Endometrial microvascular endothelial cells (primary cell): ENCODE data around the gene ABCA1. TPM values are rescaled to one million over a fixed set of nuclear protein-coding genes. Genes with fewer than 3 reads are reported as not detected.
"Not testable (repeated sequence)": the region's sequence is repeated elsewhere in the genome, so short reads cannot be mapped to it uniquely, and the experiment has no call there.

ENCODE experiments used
- in situ Hi-C: cut with HindIII; loops from 2 replicates; pipeline ENCODE4 v1.10.0; 2017; ENCODE audit warnings: low sequenced_read_pairs, low pct_unique_long_range_greater_than_20kb; ENCODE audit errors: inconsistent ontology term
- total RNA-seq: library from RNA; depleted of rRNA; stranded (reverse); fragments of >200 nt; gene quantifications from one replicate; pipeline ENCODE4 v1.2.3, GENCODE V29; 2015; ENCODE audit errors: inconsistent ontology term

ABCA1 gene
- total RNA-seq, 1 donor from 2014 or later = 1.3 TPM

GRCh38 chr9:104856413-104856941 is 71.5 kb downstream of the ABCA1 start:
- in situ Hi-C loops = no loop called here

DNA sequence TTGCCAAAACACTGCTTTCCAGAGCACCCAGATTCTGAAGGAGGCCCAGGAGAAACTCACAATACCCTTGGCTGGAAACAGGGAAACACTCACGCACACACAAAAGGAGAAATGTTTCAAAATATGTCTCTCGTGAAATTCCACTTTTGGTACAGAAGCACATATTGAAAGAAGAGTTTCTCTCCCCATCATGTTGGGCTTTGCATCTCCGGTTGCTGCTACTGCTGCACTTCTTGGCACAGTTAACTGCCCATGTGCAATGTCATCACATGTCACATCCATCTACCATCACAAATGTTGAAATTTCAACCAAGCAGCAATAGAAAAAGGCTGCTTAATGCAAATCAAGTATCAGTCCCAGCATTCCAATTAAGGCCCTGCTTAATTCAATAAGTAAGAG is 72.1 kb downstream of the ABCA1 start:
- in situ Hi-C loops = no loop called here

DNA sequence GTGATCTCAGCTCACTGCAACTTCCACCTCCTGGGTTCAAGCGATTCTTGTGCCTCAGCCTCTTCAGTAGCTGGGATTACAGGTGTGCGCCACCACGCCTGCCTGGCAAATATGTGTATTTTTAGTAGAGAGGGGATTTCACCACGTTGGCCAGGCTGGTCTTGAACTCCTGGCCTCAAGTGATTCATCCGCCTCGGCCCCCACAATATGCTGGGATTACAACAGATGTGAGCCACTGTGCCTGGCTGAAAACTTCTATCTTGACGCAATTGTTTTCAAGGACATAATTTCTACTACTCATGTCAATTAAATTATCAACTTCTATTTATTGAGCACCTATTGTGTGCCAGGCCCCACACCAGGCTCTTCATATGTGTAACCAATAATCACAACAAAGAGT is 72.7 kb downstream of the ABCA1 start:
- in situ Hi-C loops = not testable (repeated sequence)

DNA sequence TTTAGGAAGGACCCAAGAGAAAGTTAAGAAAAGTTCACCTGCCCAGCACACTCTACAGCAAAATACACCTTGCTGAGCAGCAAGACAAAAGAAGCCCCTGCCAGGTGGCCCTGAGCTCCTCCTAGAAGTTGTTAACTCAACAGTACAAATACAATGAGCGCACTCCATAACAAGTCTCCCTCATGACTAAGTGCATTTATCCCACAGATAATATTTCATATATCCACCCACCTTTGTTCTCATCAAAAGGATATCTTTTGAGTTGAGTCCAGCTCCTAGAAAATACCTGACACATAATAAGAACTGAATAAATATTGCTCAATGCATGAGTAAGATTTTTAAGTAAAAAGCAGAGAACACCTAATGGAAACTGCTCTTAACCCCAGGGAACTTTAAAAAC is 73.3 kb downstream of the ABCA1 start:
- in situ Hi-C loops = no loop called here

- in situ Hi-C loops = no loop called here
Measured at GRCh38 chr9:104853683-104854082, 74.3 kb downstream of the ABCA1 start.

- in situ Hi-C loops = no loop called here
Measured at GRCh38 chr9:104853159-104853558, 74.8 kb downstream of the ABCA1 start.

DNA sequence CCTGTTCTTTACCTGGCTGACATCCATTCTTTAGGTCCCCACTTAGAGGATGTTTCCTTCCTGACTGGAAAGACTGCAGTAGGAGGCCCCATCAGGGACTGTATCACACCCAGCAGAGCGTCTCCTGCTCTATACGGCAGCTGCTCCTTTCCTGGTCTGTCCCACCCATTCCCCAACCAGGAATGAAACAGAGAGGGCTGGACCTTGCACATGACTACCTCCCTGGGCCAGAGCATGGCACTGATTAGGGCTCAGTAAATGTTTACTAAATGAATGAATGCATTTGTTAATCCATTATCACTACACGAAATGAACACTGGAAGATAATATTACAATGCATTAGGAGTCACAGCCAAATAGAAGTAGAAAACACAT is 76.4 kb downstream of the ABCA1 start:
- in situ Hi-C loops = no loop called here

GRCh38 chr9:104850786-104851545 is 77.0 kb downstream of the ABCA1 start:
- in situ Hi-C loops = no loop called here

- in situ Hi-C loops = no loop called here
Measured at GRCh38 chr9:104849023-104849422, 78.9 kb downstream of the ABCA1 start.

GRCh38 chr9:104844710-104845109 is 83.2 kb downstream of the ABCA1 start:
- in situ Hi-C loops = no loop called here

GRCh38 chr9:104843644-104844240 is 84.2 kb downstream of the ABCA1 start:
- in situ Hi-C loops = no loop called here

DNA sequence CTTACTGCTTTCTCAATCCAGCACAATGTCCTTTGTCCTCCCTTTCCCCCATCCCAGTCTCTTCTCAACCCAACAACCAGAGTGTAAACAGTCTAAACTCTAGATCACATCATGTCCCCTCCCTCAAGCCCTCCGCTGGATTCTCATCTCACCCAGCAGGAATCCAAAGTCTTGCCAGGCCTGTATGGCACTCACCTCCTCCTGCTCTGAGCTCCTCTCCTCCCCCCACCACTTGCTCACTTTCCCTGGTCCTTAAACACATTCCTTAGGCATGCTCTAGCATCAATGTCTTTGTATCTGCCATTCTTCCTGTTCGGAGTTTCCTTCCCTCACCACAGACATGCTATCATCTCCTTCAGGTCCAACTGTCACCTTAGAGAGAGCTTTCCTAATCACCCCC is 85.3 kb downstream of the ABCA1 start:
- in situ Hi-C loops = no loop called here

GRCh38 chr9:104841601-104842141 is 86.3 kb downstream of the ABCA1 start:
- in situ Hi-C loops = no loop called here

- in situ Hi-C loops = no loop called here
Measured at GRCh38 chr9:104838958-104839357, 89.0 kb downstream of the ABCA1 start.

GRCh38 chr9:104836767-104837166 is 91.2 kb downstream of the ABCA1 start:
- in situ Hi-C loops = no loop called here

DNA sequence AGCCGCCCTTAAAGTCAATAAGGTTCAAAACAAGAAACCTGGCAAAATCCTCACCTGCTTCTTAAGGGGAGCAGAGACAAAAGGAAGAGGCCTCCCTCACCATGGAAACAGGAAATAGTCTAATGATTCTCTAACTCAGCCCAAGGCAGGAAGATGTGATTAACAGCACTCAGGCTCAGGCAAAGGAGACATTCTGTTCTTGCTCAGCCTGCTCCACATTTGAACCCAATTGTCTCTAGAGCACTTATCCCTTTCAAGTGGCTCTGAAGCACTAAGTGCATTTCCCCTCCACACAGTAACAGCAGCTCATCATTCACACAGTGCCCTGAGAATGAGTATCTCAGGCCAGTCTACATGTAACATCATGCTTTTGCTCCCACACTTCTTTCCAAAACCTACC is 91.7 kb downstream of the ABCA1 start:
- in situ Hi-C loops = no loop called here

DNA sequence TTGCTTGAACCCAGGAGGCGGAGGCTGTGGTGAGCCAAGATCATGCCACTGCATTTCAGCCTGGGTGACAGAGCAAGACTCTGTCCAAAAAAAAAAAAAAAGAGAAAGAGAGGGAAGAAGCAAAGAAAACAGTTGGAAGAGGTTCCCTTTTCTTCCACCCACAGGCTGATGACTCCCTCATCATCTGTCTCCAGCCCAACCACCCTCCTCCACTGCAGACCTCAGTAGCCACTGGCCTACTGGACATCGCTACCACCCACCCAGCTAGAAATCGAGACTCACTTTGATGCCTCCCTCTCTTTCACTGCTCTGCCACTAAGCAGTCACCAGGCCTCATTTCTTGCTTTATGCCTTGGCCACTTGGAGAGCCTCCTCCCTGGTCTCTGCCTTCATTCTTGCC is 92.8 kb downstream of the ABCA1 start:
- in situ Hi-C loops = no loop called here

DNA sequence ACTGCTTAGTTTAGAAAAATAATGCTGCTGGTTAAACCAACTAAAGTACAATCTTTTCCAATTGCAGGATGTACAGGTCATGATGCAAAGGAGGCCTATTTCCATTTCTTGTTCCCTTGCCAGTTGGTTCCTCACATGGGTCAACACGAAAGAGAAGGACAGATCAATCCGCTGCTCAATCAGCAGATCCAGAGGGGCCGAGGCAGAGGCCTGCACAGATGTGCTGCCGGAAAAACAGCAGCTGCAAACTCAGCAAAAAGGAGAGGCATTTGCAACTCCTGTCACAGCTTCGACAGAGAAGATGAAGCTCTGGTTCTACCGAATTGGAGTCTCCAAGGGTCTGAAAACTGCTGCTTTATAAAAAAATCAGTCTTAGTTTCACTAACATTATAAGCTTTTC is 94.3 kb downstream of the ABCA1 start:
- in situ Hi-C loops = no loop called here

GRCh38 chr9:104831681-104832080 is 96.3 kb downstream of the ABCA1 start:
- in situ Hi-C loops = no loop called here

GRCh38 chr9:104826911-104827310 is 101.0 kb downstream of the ABCA1 start:
- in situ Hi-C loops = no loop called here
